GF-D8 (cell line): Measurements from ENCODE around the gene MBNL3.
"Not testable (repeated sequence)": the region's sequence is repeated elsewhere in the genome, so short reads cannot be mapped to it uniquely, and the experiment has no call there.

Experiments used
- DNase-seq: peaks from one replicate; lab custom pipeline; 2025; lab: John Stamatoyannopoulos, UW

MBNL3 gene

GRCh38 chrX:132474544-132475248 is 14.1 kb downstream of the MBNL3 start:
- DNase-seq, result no peak

- DNase-seq, result no peak
Measured at GRCh38 chrX:132472397-132472796, 16.4 kb downstream of the MBNL3 start.

GRCh38 chrX:132470831-132471230 is 18.0 kb downstream of the MBNL3 start:
- no peak for DNase-seq

- DNase-seq, result no peak
Measured at GRCh38 chrX:132470179-132470578, 18.7 kb downstream of the MBNL3 start.

- no peak for DNase-seq
Measured at GRCh38 chrX:132468454-132468853, 20.4 kb downstream of the MBNL3 start.

GRCh38 chrX:132467989-132468388 is 20.8 kb downstream of the MBNL3 start:
- no peak for DNase-seq

GRCh38 chrX:132467026-132467425 is 21.8 kb downstream of the MBNL3 start:
- no peak for DNase-seq

GRCh38 chrX:132463411-132463810 is 25.4 kb downstream of the MBNL3 start:
- DNase-seq, result no peak

- no peak for DNase-seq
Measured at GRCh38 chrX:132461886-132462285, 27.0 kb downstream of the MBNL3 start.

GRCh38 chrX:132452911-132453550 is 35.8 kb downstream of the MBNL3 start:
- DNase-seq, result no peak

- DNase-seq, result not testable (repeated sequence)
Measured at GRCh38 chrX:132445909-132446308, 42.9 kb downstream of the MBNL3 start.

- no peak for DNase-seq
Measured at GRCh38 chrX:132444936-132445335, 43.9 kb downstream of the MBNL3 start.

GRCh38 chrX:132443196-132444135 is 45.4 kb downstream of the MBNL3 start:
- peak; percentile 1 for DNase-seq

- no peak for DNase-seq
Measured at GRCh38 chrX:132442691-132443090, 46.1 kb downstream of the MBNL3 start.

- DNase-seq, result no peak
Measured at GRCh38 chrX:132435222-132435621, 53.6 kb downstream of the MBNL3 start.

- no peak for DNase-seq
Measured at GRCh38 chrX:132433551-132433950, 55.3 kb downstream of the MBNL3 start.

GRCh38 chrX:132433001-132433400 is 55.8 kb downstream of the MBNL3 start:
- no peak for DNase-seq

- no peak for DNase-seq
Measured at GRCh38 chrX:132428896-132429295, 59.9 kb downstream of the MBNL3 start.

- no peak for DNase-seq
Measured at GRCh38 chrX:132426695-132427281, 62.0 kb downstream of the MBNL3 start.

GRCh38 chrX:132425744-132426318 is 63.0 kb downstream of the MBNL3 start:
- DNase-seq, result no peak

GRCh38 chrX:132423323-132423722 is 65.5 kb downstream of the MBNL3 start:
- DNase-seq, result no peak

- DNase-seq, result no peak
Measured at GRCh38 chrX:132415012-132415411, 73.8 kb downstream of the MBNL3 start.
